IMR-90 (cell line): ENCODE measurements around the gene NAB2. TPM values are rescaled to one million over a fixed set of nuclear protein-coding genes. Genes with fewer than 3 reads are reported as not detected.
A peak's percentile ranks its signal among the peaks of the same experiment; 100 is the strongest.

Source experiments
- ATAC-seq: fragments of 200-7000 bp; cut with Tn5 transposase; 2 replicates; pipeline ENCODE4 v1.9.1; 2020; ENCODE audit warnings: low read depth, mild to moderate bottlenecking, moderate library complexity
- BruUV-seq: library from RNA; stranded (reverse); fragments of 400-500 nt; replicated peaks from 2 replicates; lab custom pipeline; 2021; lab: Mats Ljungman, UMichigan
- CTCF ChIA-PET: fragments of 300-600 bp; formaldehyde crosslinking; extraction: SDS; loops from one replicate; lab custom pipeline; 2021; ENCODE audit warnings: antibody characterized with exemption; lab: Yijun Ruan, JAX
- POLR2A ChIA-PET: fragments of 300-600 bp; sonication (Branson Sonifier 250); formaldehyde crosslinking; loops from one replicate; lab custom pipeline; 2022; ENCODE audit warnings: antibody characterized with exemption; ENCODE audit not compliant: unreplicated experiment; lab: Charles Lee
- DNase-seq: peaks from one replicate; pipeline ENCODE4 v3.0.0; 2013
- H2AFZ ChIP-seq: replicated peaks from 2 replicates; pipeline ENCODE3; 2013; ENCODE audit warnings: low read length, mild to moderate bottlenecking; ENCODE audit not compliant: poor library complexity
- H2AK5ac ChIP-seq: 2 replicates; pipeline ENCODE4 v1.6.1; 2013; ENCODE audit warnings: low read depth, low read length, inconsistent platforms
- H2AK9ac ChIP-seq: replicated peaks from 2 replicates; pipeline ENCODE3; 2013; ENCODE audit warnings: mild to moderate bottlenecking, low read depth, low read length, moderate library complexity; ENCODE audit not compliant: poor library complexity
- H2BK120ac ChIP-seq: 2 replicates; pipeline ENCODE4 v1.6.1; 2013; ENCODE audit warnings: low read depth, low read length, inconsistent platforms
- H2BK15ac ChIP-seq: 3 replicates; pipeline ENCODE4 v1.6.1; 2013; ENCODE audit warnings: low read depth, low read length, inconsistent platforms
- H2BK20ac ChIP-seq: 2 replicates; pipeline ENCODE4 v1.6.1; 2013; ENCODE audit warnings: low read depth, mild to moderate bottlenecking, inconsistent platforms, low read length, moderate library complexity
- H2BK5ac ChIP-seq: 2 replicates; pipeline ENCODE4 v1.6.1; 2013; ENCODE audit warnings: mild to moderate bottlenecking, low read depth, low read length, inconsistent platforms; ENCODE audit not compliant: poor library complexity, severe bottlenecking
- H3K14ac ChIP-seq: replicated peaks from 2 replicates; pipeline ENCODE4 v1.6.1; 2013; ENCODE audit warnings: low read depth, low read length, inconsistent platforms
- H3K18ac ChIP-seq: 2 replicates; pipeline ENCODE4 v1.6.1; 2013; ENCODE audit warnings: low read depth, low read length, control low read depth
- H3K23ac ChIP-seq: 2 replicates; pipeline ENCODE4 v1.6.1; 2013; ENCODE audit warnings: low read depth, low read length, inconsistent platforms
- H3K27ac ChIP-seq: 2 replicates; pipeline ENCODE4 v1.5.1; 2013; ENCODE audit warnings: mild to moderate bottlenecking, control low read depth, low read length; ENCODE audit not compliant: insufficient read depth
- H3K27me3 ChIP-seq: 2 replicates; pipeline ENCODE4 v1.6.1; 2013; ENCODE audit warnings: low read length; ENCODE audit not compliant: control insufficient read depth, insufficient read depth
- H3K36me3 ChIP-seq: 2 replicates; pipeline ENCODE4 v1.6.1; 2013; ENCODE audit warnings: low read length, mixed read lengths; ENCODE audit not compliant: control insufficient read depth, insufficient read depth
- H3K4ac ChIP-seq: 2 replicates; pipeline ENCODE4 v1.6.1; 2013; ENCODE audit warnings: low read depth, low read length, inconsistent platforms
- H3K4me1 ChIP-seq: 2 replicates; pipeline ENCODE4 v1.6.1; 2013; ENCODE audit warnings: low read length, mixed read lengths; ENCODE audit not compliant: control insufficient read depth, insufficient read depth
- H3K4me2 ChIP-seq: 2 replicates; pipeline ENCODE4 v1.6.1; 2013; ENCODE audit warnings: low read depth, mild to moderate bottlenecking, control low read depth, low read length, moderate library complexity
- H3K4me3 ChIP-seq: 2 replicates; pipeline ENCODE4 v1.5.1; 2013; ENCODE audit warnings: low read depth, mild to moderate bottlenecking, control low read depth, low read length, moderate library complexity; ENCODE audit not compliant: insufficient read depth
- H3K56ac ChIP-seq: 2 replicates; pipeline ENCODE4 v1.6.1; 2013; ENCODE audit warnings: low read length, inconsistent platforms; ENCODE audit not compliant: insufficient read depth; ENCODE audit errors: extremely low read depth
- H3K79me1 ChIP-seq, 2 experiments: 2 replicates each; pipeline ENCODE4 v1.6.1; 2013; ENCODE audit warnings: low read length in 2 of 2, inconsistent platforms in 1 of 2, low read depth in 1 of 2
- H3K9ac ChIP-seq: 2 replicates; pipeline ENCODE4 v1.6.1; 2013; ENCODE audit warnings: low read depth, low read length, control low read depth
- H3K9me1 ChIP-seq: 2 replicates; pipeline ENCODE4 v1.6.1; 2013; ENCODE audit warnings: low read length, inconsistent platforms; ENCODE audit not compliant: insufficient read depth
- H3K9me3 ChIP-seq: 2 replicates; pipeline ENCODE4 v1.6.1; 2013; ENCODE audit warnings: low read length; ENCODE audit not compliant: control insufficient read depth, insufficient read depth
- H4K20me1 ChIP-seq: 2 replicates; pipeline ENCODE4 v1.6.1; 2013; ENCODE audit warnings: low read length, inconsistent platforms; ENCODE audit not compliant: insufficient read depth
- H4K5ac ChIP-seq: 2 replicates; pipeline ENCODE4 v1.6.1; 2013; ENCODE audit warnings: mild to moderate bottlenecking, low read depth, low read length, control low read depth
- H4K8ac ChIP-seq, 2 experiments: 2 replicates each; pipeline ENCODE4 v1.6.1; 2013; ENCODE audit warnings: low read depth in 2 of 2, low read length in 2 of 2, control low read depth in 1 of 2, inconsistent platforms in 1 of 2
- H4K91ac ChIP-seq: 2 replicates; pipeline ENCODE4 v1.6.1; 2013; ENCODE audit warnings: low read depth, low read length, inconsistent platforms; ENCODE audit not compliant: insufficient read depth
- FOS ChIP-seq: fragments of 150-350 bp; IDR thresholded peaks from 2 replicates; pipeline ENCODE4 v1.6.1; 2016; ENCODE audit warnings: low read depth, low read length
- MAFK ChIP-seq: IDR thresholded peaks from 2 replicates; pipeline ENCODE4 v1.6.1; 2012; ENCODE audit warnings: low read depth, low read length, improper control_type of control experiment
- NFE2L2 ChIP-seq: fragments of 150-350 bp; IDR thresholded peaks from 2 replicates; pipeline ENCODE4 v1.6.1; 2016; ENCODE audit warnings: low read depth, mild to moderate bottlenecking, low read length
- POLR2A ChIP-seq: IDR thresholded peaks from 2 replicates; pipeline ENCODE4 v1.6.1; 2012; ENCODE audit warnings: mild to moderate bottlenecking, low read depth, low read length
- RFX5 ChIP-seq: IDR thresholded peaks from 2 replicates; pipeline ENCODE4 v1.8.0; 2012; ENCODE audit warnings: low read depth, mild to moderate bottlenecking, low read length, moderate library complexity
- USF2 ChIP-seq: fragments of 150-350 bp; IDR thresholded peaks from 2 replicates; pipeline ENCODE4 v1.6.1; 2017; ENCODE audit warnings: mild to moderate bottlenecking, antibody characterized with exemption, low read length, low read depth
- WGBS, 2 experiments: methylation state at CpG; one replicate each; pipeline versions ENCODE4 v1.1.5 to v1.1.7; 2013; ENCODE audit warnings: missing lambda C conversion rate in 2 of 2; ENCODE audit not compliant: insufficient read length in 1 of 2; ENCODE audit errors: extremely low coverage in 2 of 2; 5-methylcytosine and 5-hydroxymethylcytosine counted together
- dilution Hi-C: fragments of 300-500 bp; cut with HindIII; formaldehyde crosslinking; loops from one replicate; pipeline ENCODE4 v1.14.3; 2018; ENCODE audit warnings: low sequenced_read_pairs; ENCODE audit not compliant: unreplicated experiment
- in situ Hi-C: fragments of 300-500 bp; cut with MboI; formaldehyde crosslinking; loops from 3 replicates; pipeline ENCODE4 v1.14.3; 2019; ENCODE audit warnings: low sequenced_read_pairs, inconsistent platforms, mixed read lengths
- intact Hi-C: fragments of 100-400 bp; cut with micrococcal nuclease; formaldehyde crosslinking; loops from 2 replicates; pipeline ENCODE4 v1.10.0; 2022
- polyA plus RNA-seq, 3 experiments: library from polyadenylated mRNA; depleted of rRNA; stranded (reverse); fragments of >200 nt; gene quantifications; 2 replicates each; pipeline ENCODE4 v1.2.3, GENCODE V29; 2012; ENCODE audit warnings: low replicate concordance in 1 of 3
- total RNA-seq: library from RNA; depleted of rRNA; stranded (reverse); fragments of >200 nt; gene quantifications from 2 replicates; pipeline ENCODE4 v1.2.3, GENCODE V29; 2012

The NAB2 gene
- total and polyA plus RNA-seq, 2 of the 4 experiments (the other 2 are of a cell fraction), result 65.1 to 68.8 TPM

GRCh38 chr12:57095440-57095839 is 6.5 kb downstream of the NAB2 start:
- peaks cover 41% of the 10 kb centered on the region for H3K4me1 ChIP-seq

More at GRCh38 chr12:57095440-57095839, 6.5 kb downstream of the NAB2 start:
- no peak overlapping the region for H4K5ac ChIP-seq
- ChIA-PET CTCF (no interaction called here), POLR2A (interaction anchor here (0.7 to 2.0 kb wide), 3 partner anchors 16 to 91 kb away, joined by 3 to 5 read pairs (median 4); partner anchors contain the start of gene STAT6)
- H3K79me1 ChIP-seq, result peaks cover 13 to 69% of the 10 kb centered on the region in 2 experiments
- H4K8ac ChIP-seq, result peak overlapping the region in 1 of 2 experiments; percentile 38; a peak in 2 of 4 replicates
- peaks cover 84% of the 10 kb centered on the region for H3K36me3 ChIP-seq
- no peak overlapping the region for H2AFZ ChIP-seq
- H3K27me3 ChIP-seq, result no peaks in the 10 kb centered on the region
- DNase-seq (no peak), ATAC-seq (no peak)
- H3K9me3 ChIP-seq, result no peaks in the 10 kb centered on the region
- H4K20me1 ChIP-seq, result peaks cover 55% of the 10 kb centered on the region
- in situ Hi-C loops, result no loop called here
- H3K14ac ChIP-seq, result 0 out of 2 replicates have a peak overlapping the region, but pooled peaks have one; percentile 1
- peak overlapping the region; percentile 10 for H2AK9ac ChIP-seq
- peak overlapping the region; percentile 43; the same call in 1 of the 2 replicates for H3K4ac ChIP-seq
- BruUV-seq, result no TSS peak
- no peak for TF ChIP-seq POLR2A
- no peak for TF ChIP-seq USF2
- no peak for TF ChIP-seq FOS
- TF ChIP-seq NFE2L2, result no peak
- no peak for TF ChIP-seq RFX5
- TF ChIP-seq MAFK, result no peak
- H2BK120ac ChIP-seq, result no peak overlapping the region
- H3K4me2 ChIP-seq, result no peak overlapping the region
- H2BK20ac ChIP-seq, result no peak overlapping the region
- H3K9ac ChIP-seq, result no peak overlapping the region
- peak overlapping the region; percentile 80 for H2BK5ac ChIP-seq
- H3K9me1 ChIP-seq, result peaks cover 8% of the 10 kb centered on the region; the same call in 1 of the 2 replicates
- peak overlapping the region; percentile 5; the same call in 1 of the 2 replicates for H2AK5ac ChIP-seq
- WGBS, 2 experiments, result no CpG with 5 or more reads among the region's 3 CpGs
- H3K23ac ChIP-seq, result no peak overlapping the region
- dilution Hi-C loops, result no loop called here
- no peak overlapping the region for H3K56ac ChIP-seq
- no peak overlapping the region for H4K91ac ChIP-seq
- no peak overlapping the region for H3K18ac ChIP-seq
- peak overlapping the region; percentile 21; the same call in 1 of the 2 replicates for H3K27ac ChIP-seq
- H2BK15ac ChIP-seq, result no peak overlapping the region
- no peak overlapping the region for H3K4me3 ChIP-seq
- intact Hi-C loops, result no loop called here
